ENCODE measurements around the gene WDR37.

WDR37 gene

GRCh38 chr10:1121271-1121970 is 65.2 kb downstream of the WDR37 start:
- DNase-seq (ENCODE audit: insufficient read length, low spot score): no peak
- no peak for FAIRE-seq

- DNase-seq (ENCODE audit: insufficient read length, low spot score): no peak
- no peak for FAIRE-seq
These were observed 66.2 kb downstream of the WDR37 start for GRCh38 chr10:1122349-1122748.

DNA sequence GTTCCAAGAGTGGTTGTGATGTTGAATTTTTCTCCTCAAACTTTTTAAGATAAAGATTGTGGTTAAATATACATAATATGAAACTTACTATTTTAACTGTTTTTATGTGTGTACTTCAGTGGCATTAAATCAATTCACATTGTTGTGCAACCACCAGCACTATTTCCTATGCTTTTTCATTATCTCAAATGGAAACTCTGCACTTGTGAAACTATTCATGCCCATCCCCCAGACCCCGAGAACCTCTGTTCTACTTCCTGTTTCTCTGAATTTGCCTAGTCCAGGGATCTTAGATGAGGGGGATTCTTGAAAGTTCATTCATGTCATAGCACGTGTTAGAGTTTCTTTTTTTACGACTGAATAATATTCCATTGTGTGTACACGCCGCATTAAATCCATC is 67.0 kb downstream of the WDR37 start:
- no peak for FAIRE-seq
- DNase-seq (ENCODE audit: insufficient read length, low spot score): no peak

GRCh38 chr10:1123972-1124371 is 67.8 kb downstream of the WDR37 start:
- no peak for FAIRE-seq

DNA sequence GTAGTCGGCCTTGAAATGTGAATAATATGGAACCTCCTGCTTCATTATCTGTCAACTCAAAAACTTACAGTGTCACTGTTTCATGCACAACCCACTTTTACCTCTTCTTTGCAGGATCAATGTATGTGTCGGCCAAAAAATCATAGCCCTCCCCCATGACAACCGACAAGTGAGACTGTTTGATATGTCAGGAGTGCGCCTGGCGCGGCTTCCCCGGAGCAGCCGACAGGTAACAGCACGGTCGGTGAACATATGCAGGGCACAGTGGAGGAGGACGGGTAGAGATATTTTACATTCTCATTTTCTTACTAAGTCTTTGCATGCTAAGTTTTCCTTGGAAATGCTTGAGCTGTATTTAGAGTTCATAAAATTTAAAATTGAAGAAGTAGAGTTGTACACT is 68.6 kb downstream of the WDR37 start:
- FAIRE-seq (no peak), DNase-seq (ENCODE audit: insufficient read length, low spot score) (no peak)

More at GRCh38 chr10:1123972-1124371, 67.8 kb downstream of the WDR37 start:
- no peak for DNase-seq (ENCODE audit: insufficient read length, low spot score)

DNA sequence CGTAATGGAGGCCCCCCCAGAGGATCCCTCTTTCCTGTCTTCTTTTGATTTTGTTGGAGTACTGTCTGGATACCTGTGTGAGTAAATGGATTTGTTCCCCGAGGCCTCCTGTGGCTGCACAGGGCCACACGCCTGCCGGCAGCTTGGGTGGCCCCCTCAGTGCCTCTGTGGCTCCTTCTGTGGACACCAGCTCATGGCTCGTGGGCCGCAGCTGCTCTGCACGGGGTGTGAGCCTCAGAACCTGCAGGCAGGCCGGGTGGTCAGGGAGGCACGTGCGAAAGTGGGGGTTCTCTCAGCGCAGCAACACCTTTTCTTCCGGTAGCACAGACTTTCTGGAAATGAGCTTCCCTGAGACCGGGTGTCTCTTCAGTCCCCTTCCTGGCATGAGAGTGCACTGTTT is 70.3 kb downstream of the WDR37 start:
- DNase-seq (ENCODE audit: insufficient read length, low spot score) (no peak), FAIRE-seq (no peak)

DNA sequence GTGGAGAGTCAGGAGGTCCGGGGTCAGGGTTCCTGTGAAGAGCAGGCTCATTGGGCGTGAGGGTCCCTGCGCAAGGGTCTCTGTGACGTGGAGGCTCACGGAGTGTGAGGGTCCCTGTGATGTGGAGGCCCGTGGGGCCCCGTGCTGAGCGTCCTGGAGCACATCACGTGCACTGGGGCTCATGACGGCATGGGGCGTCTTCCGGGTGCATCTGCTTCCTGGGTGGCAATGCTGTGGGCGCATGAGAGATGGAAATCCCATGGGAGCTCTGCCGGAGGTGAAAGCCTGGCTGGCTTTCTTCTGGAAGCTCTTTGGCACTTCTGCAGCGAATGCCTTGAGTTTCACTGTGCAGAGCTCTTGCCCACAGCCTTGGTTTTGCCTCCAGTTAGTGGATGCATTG is 71.4 kb downstream of the WDR37 start:
- FAIRE-seq (no peak), DNase-seq (ENCODE audit: insufficient read length, low spot score) (no peak)

DNA sequence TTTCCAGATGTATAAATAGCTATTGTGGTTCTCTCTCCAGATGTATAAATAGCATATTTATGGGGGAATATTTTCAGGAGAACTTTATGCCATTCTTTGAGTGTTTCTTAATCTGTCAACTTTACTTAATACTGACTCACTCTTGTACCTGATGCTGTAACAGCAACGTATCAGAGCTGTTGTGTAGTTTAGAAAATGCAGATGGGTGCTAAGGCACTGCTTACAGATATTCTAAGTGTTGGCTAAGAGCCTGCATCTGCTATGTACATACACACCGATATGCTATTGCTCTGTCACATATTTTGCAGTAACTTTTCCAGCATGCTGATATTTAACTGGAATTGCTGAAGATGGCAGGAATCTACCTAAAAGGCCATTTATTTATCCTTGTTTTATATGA is 71.9 kb downstream of the WDR37 start:
- FAIRE-seq: no peak
- no peak for DNase-seq (ENCODE audit: insufficient read length, low spot score)

- DNase-seq (ENCODE audit: insufficient read length, low spot score) (no peak), FAIRE-seq (peak; percentile 13)
These were observed 72.5 kb downstream of the WDR37 start for GRCh38 chr10:1128649-1129048.

GRCh38 chr10:1130226-1130625 is 74.0 kb downstream of the WDR37 start:
- no peak for FAIRE-seq

DNA sequence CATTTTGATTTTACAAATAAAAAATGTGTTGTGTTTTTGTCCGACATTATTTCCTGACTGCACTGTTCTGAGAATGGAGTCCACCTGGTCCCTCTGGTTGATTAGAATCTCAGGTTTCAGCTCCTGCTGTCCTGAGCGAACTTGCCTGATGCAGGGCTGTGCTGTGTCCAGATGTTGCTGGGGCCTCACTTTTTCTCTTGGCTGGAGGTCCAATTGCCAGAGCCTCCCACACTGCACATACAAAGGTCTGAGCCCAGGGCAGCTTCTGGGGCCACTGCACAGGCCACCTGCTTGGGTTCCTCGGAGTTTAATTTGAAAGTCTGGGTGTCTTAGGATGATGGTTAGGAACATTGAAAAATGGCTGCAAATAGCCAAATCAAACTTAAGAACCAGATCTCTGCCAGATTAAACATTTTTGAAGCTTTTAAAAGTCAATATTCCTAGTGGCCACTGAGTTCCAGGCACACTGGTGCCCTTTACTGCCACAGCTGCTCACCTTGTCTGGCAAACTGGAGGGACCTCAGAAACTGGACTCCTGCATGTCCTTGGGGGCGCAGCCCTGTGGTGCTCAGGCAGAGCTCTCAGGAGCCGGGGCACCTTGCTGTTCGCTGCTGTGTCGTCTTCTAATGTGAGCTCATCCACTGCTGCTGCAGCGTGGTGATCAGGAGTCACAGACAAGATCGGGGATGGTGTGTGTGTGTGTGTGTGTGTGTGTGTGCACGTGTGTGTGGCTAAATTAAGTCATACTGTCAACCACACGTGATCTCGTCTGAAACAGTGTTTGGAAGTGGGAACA is 75.0 kb downstream of the WDR37 start:
- FAIRE-seq: no peak
- DNase-seq (ENCODE audit: insufficient read length, low spot score): no peak

More at GRCh38 chr10:1130226-1130625, 74.0 kb downstream of the WDR37 start:
- DNase-seq (ENCODE audit: insufficient read length, low spot score): no peak

DNA sequence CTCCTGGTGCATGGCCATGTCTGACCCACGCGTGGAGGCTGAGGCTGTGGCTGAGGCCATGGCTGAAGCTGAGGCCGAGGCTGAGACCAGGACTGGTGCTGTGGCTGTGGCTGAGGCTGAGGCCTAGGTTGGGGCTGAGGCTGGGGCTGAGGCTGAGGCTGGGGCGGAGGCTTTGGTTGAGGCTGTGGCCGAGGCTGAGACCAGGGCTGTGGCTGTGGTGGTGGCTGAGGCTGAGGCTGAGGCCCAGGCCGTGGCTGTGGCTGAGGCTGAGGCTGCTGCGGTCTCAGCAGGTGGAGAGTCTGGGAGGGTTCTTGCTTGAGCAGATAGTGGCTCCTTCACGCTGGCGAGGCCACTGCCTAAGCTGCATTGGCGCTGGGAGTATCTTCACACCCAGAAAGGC is 76.4 kb downstream of the WDR37 start:
- FAIRE-seq: no peak
- no peak for DNase-seq (ENCODE audit: insufficient read length, low spot score)

DNA sequence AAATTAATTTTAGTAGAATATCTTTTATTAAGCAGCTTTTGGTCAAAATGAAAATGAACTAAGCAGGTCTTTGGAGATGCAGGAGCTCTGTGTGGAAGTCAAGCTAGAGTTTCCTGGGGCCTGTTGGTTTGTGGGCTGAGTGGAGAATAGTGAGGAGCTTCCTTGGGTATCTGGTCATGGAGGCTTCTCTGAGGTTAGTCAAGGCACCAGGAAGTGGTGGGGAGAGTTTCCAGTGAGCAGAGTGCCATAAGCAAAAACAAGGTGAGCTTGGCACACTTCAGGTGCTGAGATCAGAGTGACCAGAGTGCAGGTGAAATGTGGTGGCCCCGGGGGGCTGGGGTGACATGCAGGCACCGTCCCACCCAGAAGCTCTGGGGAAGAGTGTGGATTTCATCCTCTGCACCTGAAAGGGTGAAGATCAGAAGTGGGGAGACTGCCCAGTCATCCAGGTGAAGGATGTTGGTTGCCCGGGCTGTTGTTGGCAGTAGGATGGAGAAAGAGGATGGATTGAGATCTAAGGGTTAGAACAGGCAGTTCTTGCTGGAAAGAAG is 77.4 kb downstream of the WDR37 start:
- FAIRE-seq (no peak), DNase-seq (ENCODE audit: insufficient read length, low spot score) (no peak)

GRCh38 chr10:1134156-1134555 is 78.0 kb downstream of the WDR37 start:
- no peak for FAIRE-seq
- no peak for DNase-seq (ENCODE audit: insufficient read length, low spot score)

DNA sequence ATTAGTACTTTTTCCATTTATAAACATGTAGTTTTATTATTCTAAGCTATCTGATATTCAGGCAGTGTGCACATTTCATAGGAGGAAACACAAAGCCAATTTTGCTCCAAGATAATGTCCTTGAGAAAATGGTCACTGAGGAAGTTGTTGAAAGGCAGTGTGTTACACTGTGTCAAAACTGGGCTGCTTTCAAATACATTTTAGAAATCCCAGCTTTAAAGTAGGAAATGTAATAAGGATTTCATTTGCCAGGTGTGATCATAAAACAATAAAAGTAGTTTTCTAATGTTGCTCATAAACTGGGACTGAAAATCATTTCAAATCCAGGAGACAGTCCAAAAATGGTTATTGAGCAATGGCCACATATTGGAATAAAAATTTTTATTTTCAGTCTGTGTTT is 80.1 kb downstream of the WDR37 start:
- FAIRE-seq (no peak), DNase-seq (ENCODE audit: insufficient read length, low spot score) (no peak)

DNA sequence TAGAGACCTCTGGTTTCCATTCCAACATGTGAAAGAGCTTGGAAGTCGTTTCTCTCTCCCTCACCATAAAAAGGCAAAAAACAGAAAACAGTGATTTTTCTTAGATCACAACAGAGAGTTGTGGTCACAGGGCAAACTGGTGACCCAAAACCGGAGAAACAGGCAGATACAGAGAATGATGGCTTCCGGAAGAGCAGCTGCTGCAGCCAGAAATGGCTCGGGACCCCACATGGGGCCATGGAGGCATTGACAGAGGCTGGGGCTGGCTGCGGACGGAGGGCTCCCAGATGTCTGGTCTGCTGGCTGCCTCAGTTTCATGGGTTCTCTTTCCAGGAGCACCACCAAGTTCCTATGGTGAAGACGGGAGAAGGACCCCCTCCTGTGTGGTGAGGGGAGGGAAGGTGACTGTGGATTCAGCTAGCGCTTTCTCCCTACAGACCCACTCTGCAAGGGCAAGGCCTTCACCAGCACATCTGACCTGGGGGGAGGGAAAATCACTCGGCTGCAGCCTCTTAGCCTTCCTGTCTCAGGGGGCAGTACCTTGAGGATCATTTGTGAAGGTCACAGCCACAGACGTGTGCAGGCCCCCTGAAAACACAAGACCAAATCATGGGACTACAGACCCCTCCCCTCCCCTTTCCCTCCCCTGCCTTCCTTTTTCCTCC is 81.4 kb downstream of the WDR37 start:
- FAIRE-seq (no peak), DNase-seq (ENCODE audit: insufficient read length, low spot score) (no peak)

DNA sequence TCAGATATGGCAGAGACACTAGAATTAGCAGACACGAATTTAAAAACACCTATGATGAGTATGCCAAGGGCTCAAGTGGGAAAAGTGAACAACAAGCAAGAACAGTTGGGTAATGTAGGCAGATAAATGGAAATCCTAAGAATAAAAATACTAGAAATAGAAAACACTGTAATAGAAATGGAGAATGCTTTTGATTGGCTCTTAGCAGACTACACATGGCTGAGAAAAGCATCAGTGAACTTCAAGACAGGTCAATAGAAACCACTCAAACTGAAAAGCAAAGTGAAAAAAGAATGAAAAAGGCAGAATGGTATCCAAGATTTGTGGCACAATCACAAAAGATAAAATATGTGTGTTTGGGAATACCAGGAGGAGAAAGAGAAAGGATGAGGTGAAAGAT is 82.3 kb downstream of the WDR37 start:
- DNase-seq (ENCODE audit: insufficient read length, low spot score): no peak
- no peak for FAIRE-seq

- no peak for FAIRE-seq
- DNase-seq (ENCODE audit: insufficient read length, low spot score): no peak
These were observed 85.1 kb downstream of the WDR37 start for GRCh38 chr10:1141261-1141660.

- FAIRE-seq (no peak), DNase-seq (ENCODE audit: insufficient read length, low spot score) (no peak)
These were observed 85.5 kb downstream of the WDR37 start for GRCh38 chr10:1141701-1142100.

GRCh38 chr10:1142596-1142995 is 86.4 kb downstream of the WDR37 start:
- no peak for DNase-seq (ENCODE audit: insufficient read length, low spot score)
- FAIRE-seq: no peak

- FAIRE-seq (no peak), DNase-seq (ENCODE audit: insufficient read length, low spot score) (no peak)
These were observed 91.6 kb downstream of the WDR37 start for GRCh38 chr10:1147810-1148209.
